H1 (cell line): Measurements from ENCODE around the gene BCL2L12. TPM values are rescaled to one million over a fixed set of nuclear protein-coding genes. Genes with fewer than 3 reads are reported as not detected.
A peak's percentile ranks its signal among the peaks of the same experiment; 100 is the strongest.

Experiments
- BCL11A ChIP-seq, 2 experiments: IDR thresholded peaks; one replicate each; pipeline ENCODE4 v1.6.1; 2011; ENCODE audit warnings: low read depth in 2 of 2, low read length in 2 of 2, mild to moderate bottlenecking in 2 of 2
- CHD2 ChIP-seq: IDR thresholded peaks from 2 replicates; pipeline ENCODE4 v1.6.1; 2012; ENCODE audit warnings: low read length, improper control_type of control experiment
- CTBP2 ChIP-seq: IDR thresholded peaks from 2 replicates; pipeline ENCODE4 v1.7.0; 2011; ENCODE audit warnings: borderline replicate concordance, mild to moderate bottlenecking, moderate library complexity, mixed read lengths, low read length; ENCODE audit not compliant: insufficient read depth, insufficient read length
- EZH2 ChIP-seq: fragments of 200-600 bp; sonication (generic); IDR thresholded peaks from 2 replicates; pipeline ENCODE4 v1.7.1; 2012; ENCODE audit warnings: low read depth, mild to moderate bottlenecking, moderate library complexity, low read length, inconsistent platforms; ENCODE audit not compliant: severe bottlenecking
- HDAC2 ChIP-seq, 2 experiments: fragments of 300-600 bp in 1 of 2; sonication (generic) in 1 of 2; IDR thresholded peaks; 2 replicates each; pipeline ENCODE4 v1.6.1; 2011 to 2012; ENCODE audit warnings: low read depth in 2 of 2, low read length in 2 of 2, mild to moderate bottlenecking in 2 of 2, moderate library complexity in 2 of 2, borderline replicate concordance in 1 of 2, inconsistent platforms in 1 of 2
- JUN ChIP-seq: IDR thresholded peaks from 2 replicates; pipeline ENCODE4 v1.6.1; 2011; ENCODE audit warnings: low read depth, mild to moderate bottlenecking, improper control_type of control experiment, low read length
- KDM5A ChIP-seq: fragments of 200-600 bp; IDR thresholded peaks from 2 replicates; pipeline ENCODE4 v1.7.1; 2012; ENCODE audit warnings: mild to moderate bottlenecking, low read length, inconsistent platforms, mixed read lengths
- SP1 ChIP-seq: IDR thresholded peaks from 2 replicates; pipeline ENCODE4 v1.6.1; 2011; ENCODE audit warnings: low read depth, low read length
- SUZ12 ChIP-seq: fragments of 200-600 bp; sonication (generic); IDR thresholded peaks from 2 replicates; pipeline ENCODE4 v1.6.1; 2012; ENCODE audit warnings: mild to moderate bottlenecking, inconsistent platforms, low read length, moderate library complexity, mixed read lengths
- ZNF274 ChIP-seq: IDR thresholded peaks from 2 replicates; pipeline ENCODE4 v1.7.0; 2012; ENCODE audit warnings: low read length, borderline replicate concordance; ENCODE audit errors: extremely low read depth
- polyA plus RNA-seq, 7 experiments: library from polyadenylated mRNA; depleted of rRNA in 3 of 7; stranded (reverse) in 5 of 7; unstranded in 2 of 7; fragments of >200 nt in 5 of 7; fragments of 200-250 nt in 2 of 7; gene quantifications; 1 replicate in 5 of 7; 2 replicates in 1 of 7; 4 replicates in 1 of 7; pipeline versions ENCODE4 v1.2.1 to v1.2.3, GENCODE V29; 2011 to 2013; ENCODE audit warnings: missing spikeins in 2 of 7, mixed read lengths in 2 of 7
- total RNA-seq: library from RNA; stranded (reverse); fragmentation: NEBNext Ultra II Directional; extraction: Animal tissue kit (Norgen Biotek cat#: 25700); gene quantifications from 2 replicates; pipeline ENCODE4 v1.2.1, GENCODE V29; 2021

Gene BCL2L12
- total and polyA plus RNA-seq, 2 of the 8 experiments (the other 6 are each of a cell fraction or from before 2014, with no cell fraction given) = 126 to 209 TPM

DNA sequence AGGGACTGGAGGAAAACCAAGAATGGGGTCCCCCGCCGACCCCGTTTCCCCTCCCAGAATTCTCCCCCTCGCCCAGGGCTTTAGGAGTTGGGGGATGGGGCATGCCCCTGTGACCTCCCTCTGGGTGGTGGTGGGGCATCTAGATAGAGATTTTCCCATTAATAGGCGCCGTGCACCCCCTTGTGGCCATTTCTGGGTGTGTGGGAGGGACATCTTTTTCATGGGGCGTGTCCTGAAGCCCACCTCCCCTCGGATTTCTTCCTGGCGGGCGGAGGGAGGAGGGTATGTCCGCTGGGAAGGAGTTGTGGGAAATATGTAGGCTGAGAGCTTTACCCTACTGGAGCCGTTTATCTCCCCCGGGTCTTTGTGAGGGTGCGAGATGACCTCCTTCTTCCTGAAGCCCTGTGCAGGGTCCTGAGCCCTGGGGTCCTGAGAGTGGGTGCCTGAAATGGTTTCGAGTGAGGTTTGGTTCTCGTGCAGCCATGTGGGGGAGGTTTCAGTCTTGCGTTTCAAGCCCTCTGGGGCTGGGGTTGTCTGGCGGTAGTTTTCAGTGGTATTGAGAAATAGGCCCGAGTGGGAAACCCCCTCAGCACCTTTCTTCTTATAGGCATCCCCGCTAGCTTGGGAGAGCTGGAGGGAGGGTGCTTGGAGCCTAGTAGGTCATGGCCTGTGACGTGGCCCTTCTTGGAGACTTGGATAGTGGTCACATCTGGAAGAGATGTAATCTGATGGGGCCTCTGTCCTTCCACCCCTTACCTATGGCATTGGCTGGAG, 12.4 kb downstream of the BCL2L12 start (continued):
- peak; percentile 76 for TF ChIP-seq SP1
- TF ChIP-seq ZNF274 = no peak
- TF ChIP-seq BCL11A (IDR thresholded peaks at IDR 0.05; ENCODE audit: low read depth in 2 of 2, low read length in 2 of 2) = no peak
- peak in 1 of 2 experiments; percentile 49; a peak in 1 of 4 replicates for TF ChIP-seq HDAC2 (IDR thresholded peaks at IDR 0.05; ENCODE audit: borderline replicate concordance in 1 of 2, low read depth in 2 of 2, low read length in 2 of 2)
- TF ChIP-seq SUZ12 = no peak
- no peak for TF ChIP-seq CTBP2
- no peak for TF ChIP-seq KDM5A
- no peak for TF ChIP-seq JUN
- TF ChIP-seq CHD2 = peak; percentile 54; the same call in 1 of the 2 replicates
- TF ChIP-seq EZH2 = no peak
